NB4 (cell line): Measurements from ENCODE around the gene NOTCH3.

Experiments used
- CTCF ChIP-seq: IDR thresholded peaks from one replicate; pipeline ENCODE4 v1.5.1; 2012; ENCODE audit warnings: low read depth, low read length
- MAX ChIP-seq: IDR thresholded peaks from 2 replicates; pipeline ENCODE4 v1.6.1; 2011; ENCODE audit warnings: low read depth, low read length
- MYC ChIP-seq: IDR thresholded peaks from 2 replicates; pipeline ENCODE4 v1.6.1; 2011; ENCODE audit warnings: low read depth, low read length
- POLR2A ChIP-seq: IDR thresholded peaks from 2 replicates; pipeline ENCODE4 v1.6.1; 2011; ENCODE audit warnings: mild to moderate bottlenecking; ENCODE audit not compliant: insufficient read length; ENCODE audit errors: extremely low read depth

- no peak for TF ChIP-seq CTCF
- TF ChIP-seq MYC, result no peak
- no peak for TF ChIP-seq POLR2A
- TF ChIP-seq MAX, result no peak
Measured at GRCh38 chr19:15159251-15159650, 41.5 kb downstream of the NOTCH3 start.
